NCI-H2196 treated with DMSO at 0.1 percent for 48 hours (cell line): ENCODE results near the gene ENDOU.
A peak's percentile ranks its signal among the peaks of the same experiment; 100 is the strongest.

ENCODE experiments used
- DNase-seq: peaks from one replicate; lab custom pipeline; 2025; ENCODE audit not compliant: unreplicated experiment; lab: John Stamatoyannopoulos, UW

Gene ENDOU

GRCh38 chr12:47725091-47725772 lies at the start of gene ENDOU:
Gene ENDOU, minus strand, starts transcription at chr12:47725490. Its CDS starts 77 bp downstream, at chr12:47725413.
- no peak for DNase-seq

- DNase-seq = no peak
These were observed 49.4 kb upstream of the ENDOU start for GRCh38 chr12:47774663-47775062.

- DNase-seq = no peak
These were observed 48.7 kb upstream of the ENDOU start for GRCh38 chr12:47773858-47774580.

GRCh38 chr12:47773062-47773857 lies 48.0 kb upstream of the ENDOU start, which contains the start of gene SLC48A1:
Gene SLC48A1, plus strand, starts transcription at chr12:47773238. Its CDS starts 67 bp downstream, at chr12:47773305.
- DNase-seq = peak; percentile 50

GRCh38 chr12:47772738-47773061 lies 47.4 kb upstream of the ENDOU start:
- DNase-seq = no peak

- no peak for DNase-seq
These were observed 46.9 kb upstream of the ENDOU start for GRCh38 chr12:47772094-47772660.

- no peak for DNase-seq
These were observed 46.0 kb upstream of the ENDOU start for GRCh38 chr12:47771304-47771703.

- no peak for DNase-seq
These were observed 44.9 kb upstream of the ENDOU start for GRCh38 chr12:47770086-47770726.

- DNase-seq = no peak
These were observed 44.2 kb upstream of the ENDOU start for GRCh38 chr12:47769234-47770085.

GRCh38 chr12:47768323-47768811 lies 43.1 kb upstream of the ENDOU start:
- DNase-seq = no peak

GRCh38 chr12:47767216-47767724 lies 42.0 kb upstream of the ENDOU start:
- DNase-seq = peak; percentile 44

GRCh38 chr12:47766502-47767215 lies 41.4 kb upstream of the ENDOU start:
- DNase-seq = no peak

GRCh38 chr12:47763481-47764346 lies 38.4 kb upstream of the ENDOU start:
- DNase-seq = no peak

- no peak for DNase-seq
These were observed 37.7 kb upstream of the ENDOU start for GRCh38 chr12:47762850-47763465.

- DNase-seq = peak; percentile 58
These were observed 33.8 kb upstream of the ENDOU start, which contains the start of gene RAPGEF3 for GRCh38 chr12:47758834-47759690. Gene RAPGEF3, minus strand, starts transcription at chr12:47758880. Its CDS starts 324 bp downstream, at chr12:47758556.

- DNase-seq = no peak
These were observed 33.2 kb upstream of the ENDOU start for GRCh38 chr12:47758584-47758833.
